ENCODE measurements around the gene SRRM5.
"Not testable (repeated sequence)": the region's sequence is repeated elsewhere in the genome, so short reads cannot be mapped to it uniquely, and the experiment has no call there.

SRRM5 gene

DNA sequence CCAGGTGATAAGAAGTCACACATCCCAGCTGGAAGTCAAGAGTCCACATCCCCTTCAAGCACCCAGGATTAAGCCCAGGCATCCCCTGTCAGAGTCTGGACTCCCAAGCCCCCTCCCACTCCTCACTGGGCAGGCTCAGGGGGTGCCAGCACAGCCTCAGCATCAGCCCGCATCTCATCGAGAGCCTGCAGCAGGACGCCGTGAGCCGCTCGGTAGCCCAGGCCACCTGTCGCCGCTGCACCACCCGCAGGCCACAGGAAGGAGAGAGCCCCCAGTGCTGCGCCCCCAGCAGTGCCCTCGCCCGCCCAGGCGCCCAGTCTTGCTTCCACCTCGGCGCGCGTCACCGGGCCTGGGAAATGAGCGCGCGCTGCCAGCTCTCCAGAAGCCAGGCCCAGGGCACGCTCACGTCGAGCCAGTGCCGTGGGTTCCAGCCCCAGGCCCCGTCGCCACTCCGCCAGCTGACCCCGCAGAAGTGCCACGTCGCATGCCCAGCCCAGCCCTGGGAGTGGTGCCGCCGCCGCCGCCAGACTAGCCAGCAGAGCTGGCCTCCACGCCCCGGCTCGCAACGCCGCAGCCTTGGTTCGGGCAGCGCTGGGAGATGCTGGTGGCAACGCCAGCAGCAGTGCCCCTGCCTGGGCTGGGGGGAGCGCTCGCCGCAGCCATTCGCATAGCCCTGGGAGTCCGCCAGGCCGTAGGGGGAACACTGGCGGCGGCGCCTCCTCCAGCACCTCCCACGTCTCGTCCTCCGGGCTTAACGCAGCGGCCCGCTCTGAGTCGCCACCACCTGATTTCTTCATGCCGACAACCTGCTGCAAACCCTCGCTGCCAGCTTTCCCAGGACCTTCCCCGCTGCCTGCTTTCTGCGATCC, 19.8 kb upstream of the SRRM5 start:
- DNase-seq (ENCODE audit: low read depth) = no peak

- DNase-seq (ENCODE audit: low read depth) = no peak
Measured at GRCh38 chr19:43592800-43593350, 19.0 kb upstream of the SRRM5 start.

- no peak for DNase-seq (ENCODE audit: low read depth)
Measured at GRCh38 chr19:43594081-43594697, 17.7 kb upstream of the SRRM5 start.

DNA sequence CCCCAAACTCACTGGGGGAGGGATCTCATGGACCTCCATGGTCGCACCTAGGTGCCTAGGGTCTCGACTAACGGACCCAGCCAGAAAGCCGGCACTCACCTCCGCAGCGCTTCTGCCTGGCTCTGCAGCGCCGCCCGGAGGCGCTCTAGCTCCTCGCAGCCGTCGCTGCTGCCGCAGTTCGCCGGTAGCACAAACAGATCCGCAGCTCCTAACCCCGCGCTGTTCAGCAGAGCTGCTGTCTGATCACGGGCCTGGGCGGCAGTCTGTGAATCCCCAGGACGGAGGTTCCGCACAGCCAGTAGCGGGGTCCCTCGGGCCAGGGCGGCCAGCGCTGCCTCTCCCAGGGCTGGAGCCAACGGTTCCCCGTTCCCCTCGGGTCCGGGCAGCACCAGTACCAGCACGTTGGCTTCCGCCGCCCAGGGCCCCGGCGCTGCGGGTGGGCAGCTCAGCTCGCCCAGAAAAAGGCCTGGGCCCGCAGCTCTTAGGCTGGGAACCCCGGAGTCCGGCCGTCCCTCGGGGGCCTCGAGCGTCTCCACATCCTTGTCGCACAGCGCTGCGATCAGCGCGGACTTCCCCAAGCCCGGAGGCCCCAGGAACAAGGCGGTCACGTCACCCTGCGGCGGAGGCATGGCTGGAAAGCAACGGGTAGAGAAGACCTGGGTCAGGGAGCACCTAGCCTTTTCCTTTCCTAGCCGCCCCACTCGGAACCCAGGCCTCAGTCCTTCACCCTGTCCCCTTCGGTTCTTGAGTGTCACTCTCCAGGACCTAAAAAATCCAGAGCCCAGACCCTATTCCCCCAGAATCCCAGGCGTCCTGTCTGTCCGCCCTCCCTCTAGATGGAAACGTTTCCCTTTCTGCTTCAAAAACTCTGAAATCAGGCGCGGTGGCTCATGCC, 16.9 kb upstream of the SRRM5 start:
- peak; percentile 65 for DNase-seq (ENCODE audit: low read depth)

GRCh38 chr19:43595605-43595998, 16.3 kb upstream of the SRRM5 start:
- no peak for DNase-seq (ENCODE audit: low read depth)

DNA sequence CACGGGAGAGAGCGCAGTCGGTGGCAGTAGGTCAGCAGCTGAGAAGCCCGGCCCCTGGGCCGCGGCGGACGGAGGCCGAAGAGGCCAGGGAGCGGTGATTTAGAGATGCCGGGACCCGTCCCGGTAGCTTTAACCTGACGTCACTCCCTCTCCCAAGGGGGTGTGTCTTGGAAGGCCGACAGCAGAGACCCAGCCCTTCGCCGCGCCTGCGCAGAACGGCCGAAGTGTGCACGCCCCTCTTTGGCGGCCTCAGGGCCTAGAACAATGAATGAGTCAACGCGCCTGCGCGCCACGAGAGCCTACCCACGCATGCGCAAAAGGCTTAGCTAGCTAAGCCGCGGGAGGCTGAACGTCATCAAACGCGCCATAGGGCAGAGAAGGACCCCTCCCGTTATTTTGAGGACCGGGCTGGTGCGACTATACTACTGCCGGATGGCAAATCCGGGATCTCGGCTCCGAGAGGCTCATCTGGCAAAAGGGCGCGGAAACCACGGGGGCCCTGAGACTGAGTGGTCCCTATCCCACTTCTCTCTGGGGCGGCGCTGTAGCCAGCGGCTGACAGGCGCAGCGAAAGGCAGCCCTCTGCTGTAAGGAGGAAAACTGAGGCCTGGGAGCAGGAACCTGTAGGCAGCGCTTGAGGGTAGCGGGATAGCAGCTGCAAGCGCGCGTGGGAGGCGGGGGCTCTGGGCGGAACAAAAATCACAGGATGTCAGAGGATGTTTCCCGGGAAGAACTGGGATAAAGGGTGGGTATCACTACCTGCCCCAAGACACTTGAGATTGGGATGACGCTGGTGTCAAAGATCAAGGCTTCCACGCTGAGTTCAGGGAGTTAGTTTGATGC, 15.7 kb upstream of the SRRM5 start, which contains the start of the genes IRGQ and ZNF576:
Gene IRGQ (minus strand): TSS at position 136 of the 843 bp plus-strand sequence. CDS start 796 bp downstream, outside the sequence.
Gene ZNF576 (plus strand): TSS at position 597 of the 843 bp plus-strand sequence. CDS start 514 bp downstream, outside the sequence.
- DNase-seq (ENCODE audit: low read depth) = peak; percentile 99

DNA sequence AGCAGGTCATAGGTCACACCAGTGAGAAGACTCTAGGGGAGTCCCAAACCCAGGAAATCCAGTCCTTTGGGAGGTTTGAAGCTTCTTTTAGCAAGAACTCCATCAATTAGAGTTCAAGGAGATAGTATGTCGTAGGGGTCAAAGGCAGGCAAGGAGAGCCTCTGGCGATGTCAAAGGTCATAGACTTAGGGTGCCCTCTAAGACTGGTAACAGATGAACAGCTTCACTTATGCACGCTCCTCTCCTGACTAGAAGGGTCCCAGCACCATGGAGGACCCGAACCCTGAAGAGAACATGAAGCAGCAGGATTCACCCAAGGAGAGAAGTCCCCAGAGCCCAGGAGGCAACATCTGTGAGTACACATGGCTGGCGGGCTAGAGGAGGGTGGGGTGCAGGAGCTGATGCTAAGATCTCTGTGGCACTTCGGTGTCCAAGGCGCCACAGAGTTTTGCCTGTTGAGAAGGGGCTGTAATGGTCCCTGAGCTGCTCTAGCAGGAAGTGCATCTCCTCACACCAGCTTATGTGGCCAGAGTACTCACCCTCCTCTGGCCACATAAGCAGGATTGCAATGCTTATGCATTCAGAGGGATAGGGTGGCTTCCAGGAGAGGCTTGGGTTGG, 14.9 kb upstream of the SRRM5 start:
- DNase-seq (ENCODE audit: low read depth) = peak; percentile 24

- DNase-seq (ENCODE audit: low read depth) = no peak
Measured at GRCh38 chr19:43597876-43598275, 14.0 kb upstream of the SRRM5 start.

- no peak for DNase-seq (ENCODE audit: low read depth)
Measured at GRCh38 chr19:43598445-43599240, 13.2 kb upstream of the SRRM5 start.

DNA sequence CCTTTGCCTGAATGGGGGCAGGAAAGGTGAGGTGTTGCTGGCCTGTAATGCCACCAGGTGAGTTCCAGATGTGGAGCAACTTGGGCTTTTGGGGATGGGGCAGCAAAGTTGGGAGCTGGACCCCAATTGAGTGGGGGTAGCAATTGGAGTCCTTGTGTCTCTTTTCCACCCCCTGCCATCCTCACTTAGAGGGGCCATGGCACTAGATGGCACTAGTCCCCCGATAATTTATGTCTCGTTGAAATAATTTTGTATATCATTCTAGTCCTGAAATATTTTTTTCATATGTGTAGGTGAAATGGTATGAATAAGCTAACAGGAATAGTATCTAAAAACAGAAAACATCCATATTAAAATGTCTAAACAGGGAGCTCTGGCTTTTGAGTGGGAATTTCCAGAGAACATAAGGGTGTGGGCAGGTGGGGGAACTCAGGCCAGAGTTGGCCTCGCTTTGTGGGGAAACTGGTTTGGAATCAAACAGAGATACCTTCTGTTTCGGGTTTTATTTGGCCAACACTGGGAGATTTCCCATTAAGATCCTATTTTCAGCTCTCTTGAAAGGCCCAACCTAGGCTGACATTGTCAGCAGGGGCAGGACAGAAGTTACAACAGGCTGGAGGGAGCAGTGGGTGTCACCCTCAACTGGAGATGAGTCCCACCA, 12.1 kb upstream of the SRRM5 start:
- no peak for DNase-seq (ENCODE audit: low read depth)

GRCh38 chr19:43600326-43600725, 11.6 kb upstream of the SRRM5 start:
- DNase-seq (ENCODE audit: low read depth) = not testable (repeated sequence)

DNA sequence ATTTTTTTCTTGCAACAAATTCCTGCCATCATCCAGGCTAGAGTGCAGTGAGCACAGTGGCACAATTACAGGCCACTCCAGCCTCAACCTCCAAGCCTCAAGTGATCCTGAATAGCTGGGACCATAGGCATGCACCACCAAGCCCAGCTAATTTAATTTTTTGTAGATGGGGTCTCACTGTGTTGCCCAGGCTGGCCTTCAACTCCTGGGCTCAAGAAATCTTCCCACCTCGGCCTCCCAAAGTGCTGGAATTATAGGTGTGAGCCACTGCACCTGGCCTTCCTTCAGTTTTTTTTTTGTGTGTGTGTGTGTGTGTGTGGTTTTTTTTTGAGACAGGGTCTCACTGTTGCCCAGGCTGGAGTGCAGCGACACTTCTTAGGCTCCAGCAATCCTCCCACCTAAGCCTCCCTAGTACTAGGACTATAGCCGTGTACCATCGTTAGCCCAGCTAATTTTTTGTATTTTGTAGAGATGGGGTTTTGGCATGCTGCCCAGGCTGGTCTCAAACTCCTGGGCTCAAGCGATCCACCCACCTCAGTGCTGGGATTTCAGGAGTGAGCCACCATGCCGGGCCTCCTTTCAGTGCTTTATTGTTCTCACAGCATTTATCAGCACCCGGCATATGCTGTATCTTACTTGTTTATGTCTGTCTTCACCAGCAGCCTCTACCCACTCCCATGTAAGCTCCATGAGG, 5.9 kb upstream of the SRRM5 start:
- no peak for DNase-seq (ENCODE audit: low read depth)

DNA sequence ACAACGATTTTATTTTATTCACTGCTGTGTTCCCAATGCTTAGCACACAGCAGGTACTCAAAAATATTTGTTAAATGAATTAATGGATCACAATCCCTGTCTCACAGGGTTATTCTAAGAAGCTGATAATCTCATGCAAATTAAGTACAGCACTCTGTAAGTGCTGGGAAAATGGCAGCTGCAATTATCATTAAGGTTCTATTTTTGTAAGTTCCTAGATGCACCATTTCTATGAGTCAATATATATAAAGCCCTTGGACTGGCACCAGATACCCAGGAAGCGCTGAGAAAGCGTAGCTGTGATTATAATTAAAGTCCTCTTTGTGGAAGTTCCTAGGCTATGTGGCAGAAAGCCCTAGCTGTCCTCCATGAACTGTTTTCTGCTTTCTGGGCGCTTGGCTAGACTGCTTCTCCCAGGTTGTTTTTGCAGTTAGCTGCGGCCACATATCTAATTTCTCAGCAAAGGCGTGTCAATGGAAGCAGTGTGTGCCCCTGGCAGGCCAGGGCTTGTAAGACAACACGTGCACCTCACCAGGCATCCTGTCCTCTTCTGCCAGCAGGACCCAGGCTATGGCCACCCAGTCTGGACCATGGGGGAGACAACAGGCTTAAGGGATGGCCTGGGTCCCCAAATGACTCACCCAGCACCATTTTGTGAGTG, 5.2 kb upstream of the SRRM5 start:
- DNase-seq (ENCODE audit: low read depth) = no peak

DNA sequence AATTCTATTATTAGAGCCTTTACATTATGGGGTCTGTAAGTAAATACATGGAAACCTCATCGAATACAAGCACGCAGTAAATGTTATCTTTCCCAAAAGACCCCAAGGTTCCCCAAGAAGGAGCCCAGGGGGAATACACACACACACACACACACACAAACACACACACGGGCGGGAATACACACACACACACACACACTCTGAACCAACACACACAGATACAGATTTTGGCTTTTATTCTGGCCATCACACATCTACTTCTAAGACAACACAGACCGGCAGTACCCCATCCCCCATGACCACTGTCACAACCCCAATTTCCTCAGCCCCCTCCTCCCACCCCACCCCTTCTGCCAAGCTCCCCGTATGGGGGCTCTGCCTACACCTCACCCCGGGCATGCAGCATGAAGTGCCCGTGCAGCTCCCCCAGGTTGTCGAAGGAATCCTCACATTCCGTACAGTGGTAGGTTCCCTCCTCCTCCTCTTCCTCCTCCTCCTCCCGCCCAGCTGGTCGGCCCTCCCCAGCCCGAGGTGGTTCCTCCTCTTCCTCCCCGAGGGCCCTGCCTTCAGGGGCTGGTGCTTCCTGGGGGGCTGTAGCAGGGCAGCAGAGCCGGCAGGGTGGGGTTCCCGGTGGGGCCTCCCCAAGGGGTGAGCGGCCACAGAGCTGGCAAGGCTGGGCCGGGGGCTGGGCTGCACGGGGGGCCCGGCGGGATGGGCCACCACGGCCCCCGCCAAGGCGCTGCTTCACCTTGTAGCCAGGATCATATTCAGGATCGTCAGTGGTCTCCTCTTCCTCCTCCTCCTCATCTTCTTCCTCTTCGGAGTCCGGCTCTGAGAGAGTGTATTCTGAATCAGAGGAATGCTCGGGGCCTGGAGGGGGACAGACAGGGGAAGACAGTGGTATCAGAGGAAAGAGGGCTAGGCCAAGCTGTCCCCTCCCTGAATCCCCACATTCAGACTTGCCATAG, 4.4 kb upstream of the SRRM5 start:
- no peak for DNase-seq (ENCODE audit: low read depth)

GRCh38 chr19:43609872-43610271, 2.0 kb upstream of the SRRM5 start:
- no peak for DNase-seq (ENCODE audit: low read depth)

- DNase-seq (ENCODE audit: low read depth) = peak; percentile 39
Measured at GRCh38 chr19:43610493-43610892, 1.4 kb upstream of the SRRM5 start.

DNA sequence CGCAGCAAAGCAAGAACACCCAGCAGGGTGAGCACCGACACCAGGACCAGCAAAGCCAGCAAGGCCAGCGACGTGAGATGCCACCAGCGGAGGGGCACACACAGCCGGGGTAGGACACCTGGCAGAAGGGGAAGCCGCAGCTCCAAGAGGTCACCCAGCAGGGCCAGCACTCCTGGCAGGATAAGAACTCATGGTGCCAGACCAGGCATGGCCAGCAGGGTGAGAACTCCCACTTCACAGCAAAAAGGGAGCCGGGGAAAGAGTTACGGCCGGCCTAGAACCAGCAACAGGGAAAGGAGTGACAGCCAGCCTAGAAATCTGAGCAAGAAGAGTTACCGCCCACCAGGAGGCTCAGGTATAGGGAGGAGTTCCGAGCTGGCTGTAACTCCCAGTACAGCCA, 486 bp downstream of the SRRM5 start:
- no peak for DNase-seq (ENCODE audit: low read depth)

Data from EH (cell line).